Loucy (cell line): ENCODE results near the gene HOXC5.

ENCODE experiments used
- EZH2phosphoT487 ChIP-seq: fragments of 200-600 bp; IDR thresholded peaks from 2 replicates; pipeline ENCODE4 v1.6.1; 2018; ENCODE audit warnings: antibody characterized with exemption, mild to moderate bottlenecking, moderate library complexity, borderline replicate concordance
- TF ChIP-seq, protein P1 (sequence below): fragments of 200-600 bp; sonication (generic); conservative IDR thresholded peaks from 2 replicates; pipeline ENCODE4 v1.5.1; 2014; ENCODE audit warnings: mild to moderate bottlenecking, antibody characterized with exemption, low read length

DNA sequence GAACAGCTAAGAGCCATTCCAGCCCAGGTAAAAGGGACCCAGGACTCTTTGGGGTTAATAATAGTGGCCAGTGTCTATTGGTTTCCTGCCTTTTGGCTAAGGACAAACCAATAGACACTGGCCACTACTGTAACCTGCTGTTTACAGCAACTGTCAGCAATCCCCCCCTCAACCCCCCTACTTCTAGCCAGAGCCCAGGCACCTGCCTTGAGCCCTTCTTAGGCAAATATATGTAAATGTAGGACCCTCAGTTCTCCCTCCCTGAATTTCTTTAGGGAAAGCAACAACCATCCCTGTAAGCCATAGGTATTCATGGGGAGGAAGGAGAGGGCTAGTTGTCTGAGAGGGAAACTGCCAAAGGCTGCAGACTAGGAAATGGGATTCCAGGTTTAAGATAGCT is 43.1 kb downstream of the HOXC5 start:
- TF ChIP-seq, protein P1, sequence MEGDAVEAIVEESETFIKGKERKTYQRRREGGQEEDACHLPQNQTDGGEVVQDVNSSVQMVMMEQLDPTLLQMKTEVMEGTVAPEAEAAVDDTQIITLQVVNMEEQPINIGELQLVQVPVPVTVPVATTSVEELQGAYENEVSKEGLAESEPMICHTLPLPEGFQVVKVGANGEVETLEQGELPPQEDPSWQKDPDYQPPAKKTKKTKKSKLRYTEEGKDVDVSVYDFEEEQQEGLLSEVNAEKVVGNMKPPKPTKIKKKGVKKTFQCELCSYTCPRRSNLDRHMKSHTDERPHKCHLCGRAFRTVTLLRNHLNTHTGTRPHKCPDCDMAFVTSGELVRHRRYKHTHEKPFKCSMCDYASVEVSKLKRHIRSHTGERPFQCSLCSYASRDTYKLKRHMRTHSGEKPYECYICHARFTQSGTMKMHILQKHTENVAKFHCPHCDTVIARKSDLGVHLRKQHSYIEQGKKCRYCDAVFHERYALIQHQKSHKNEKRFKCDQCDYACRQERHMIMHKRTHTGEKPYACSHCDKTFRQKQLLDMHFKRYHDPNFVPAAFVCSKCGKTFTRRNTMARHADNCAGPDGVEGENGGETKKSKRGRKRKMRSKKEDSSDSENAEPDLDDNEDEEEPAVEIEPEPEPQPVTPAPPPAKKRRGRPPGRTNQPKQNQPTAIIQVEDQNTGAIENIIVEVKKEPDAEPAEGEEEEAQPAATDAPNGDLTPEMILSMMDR: no peak
- no peak for TF ChIP-seq EZH2phosphoT487
